Erythroblast (primary cell): ENCODE data around the gene CD38.

Experiments
- DNase-seq, 2 experiments: peaks; one replicate each; lab custom pipeline; 2025; lab: John Stamatoyannopoulos, UW
- GATA1 ChIP-seq: IDR thresholded peaks from 2 replicates; pipeline ENCODE4 v1.6.1; 2011; ENCODE audit warnings: low read depth, mild to moderate bottlenecking, control low read depth, low read length, moderate library complexity
- POLR2A ChIP-seq: IDR thresholded peaks from 2 replicates; pipeline ENCODE4 v1.6.1; 2011; ENCODE audit warnings: mild to moderate bottlenecking, low read length

Gene CD38

DNA sequence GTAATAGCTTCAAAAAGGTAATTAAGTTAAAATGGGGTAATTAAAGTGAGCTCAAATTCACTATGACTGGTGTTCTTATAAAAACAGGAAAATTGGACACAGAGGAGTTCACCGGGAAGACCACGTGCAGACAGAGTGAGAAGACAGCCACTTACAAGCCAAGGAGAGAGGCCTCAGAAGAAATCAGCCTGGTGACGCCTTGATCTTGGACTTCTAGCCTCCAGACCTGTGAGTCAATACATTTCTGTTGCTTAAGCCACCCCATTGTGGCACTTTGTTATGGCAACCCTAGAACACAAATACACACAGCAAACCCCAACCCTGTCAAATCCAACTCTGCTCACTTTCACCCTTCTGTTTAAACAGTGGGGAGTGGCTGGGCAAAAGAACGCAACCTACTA is 4.1 kb upstream of the CD38 start:
- no peak for DNase-seq
- TF ChIP-seq GATA1 (no peak), POLR2A (no peak)

DNA sequence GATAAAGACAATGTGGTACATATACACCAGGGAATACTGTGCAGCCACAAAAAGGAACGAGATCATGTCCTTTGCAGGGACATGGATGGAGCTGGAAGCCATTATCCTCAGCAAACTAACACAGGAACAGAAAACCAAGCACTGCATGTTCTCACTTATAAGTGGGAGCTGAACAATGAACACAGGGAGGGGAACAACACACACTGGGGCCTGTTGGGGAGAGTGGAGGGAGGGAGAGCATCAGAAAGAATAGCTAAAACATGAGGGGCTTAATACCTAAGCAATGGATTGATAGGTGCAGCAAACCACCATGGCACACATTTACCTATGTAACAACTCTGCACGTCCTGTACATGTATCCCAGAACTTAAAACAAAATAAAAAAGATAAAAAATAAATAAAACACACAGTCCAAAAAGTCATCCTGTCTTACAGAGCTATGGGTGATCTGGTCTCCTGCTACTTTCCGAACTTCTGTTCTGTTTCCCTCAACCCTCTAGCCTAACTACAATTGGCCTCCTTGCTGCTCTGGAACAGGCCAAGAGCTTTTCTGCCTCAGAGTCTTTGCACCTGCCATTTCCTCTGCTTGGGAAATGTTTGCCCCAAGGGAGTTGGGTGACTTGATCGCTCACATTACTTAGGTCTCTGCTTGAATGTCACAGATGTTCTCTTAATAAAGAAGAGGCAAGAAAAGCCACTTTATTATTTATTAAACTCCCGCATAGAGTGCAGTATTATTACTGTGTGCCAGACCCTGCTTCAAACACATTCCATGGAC is 1.1 kb upstream of the CD38 start:
- TF ChIP-seq POLR2A (no peak), GATA1 (no peak)
- DNase-seq, result no peak

DNA sequence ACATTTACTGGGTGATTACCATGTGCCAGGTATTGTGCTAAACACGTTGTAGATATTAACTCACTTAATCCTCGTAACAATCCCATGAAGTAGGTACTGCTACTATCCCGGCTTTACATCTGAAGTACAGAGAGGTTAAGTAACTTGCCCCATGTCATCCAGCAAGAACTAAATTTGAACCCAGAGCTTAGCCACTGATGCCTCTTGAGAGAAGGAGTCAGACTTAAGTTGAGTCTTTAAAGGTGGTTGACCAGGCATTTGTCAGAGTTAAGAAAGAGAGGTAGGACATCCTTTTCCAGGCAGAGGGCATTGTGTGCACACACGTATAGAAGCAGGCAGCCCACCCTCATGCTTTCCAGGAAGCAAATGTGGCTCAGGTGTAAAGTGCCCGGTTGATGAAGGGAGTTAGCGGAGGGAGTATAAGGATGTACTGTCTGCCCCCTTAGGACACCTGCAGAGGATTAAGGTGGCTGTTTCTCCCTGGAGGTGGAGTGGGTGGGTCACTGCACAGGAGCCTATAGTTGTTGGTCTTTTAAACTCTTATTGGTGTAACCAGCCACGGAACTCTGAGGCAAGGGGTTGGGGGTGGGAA is 335 bp upstream of the CD38 start:
- no peak for DNase-seq
- TF ChIP-seq GATA1, result no peak
- no peak for TF ChIP-seq POLR2A

- DNase-seq, result no peak
- TF ChIP-seq GATA1, result no peak
- no peak for TF ChIP-seq POLR2A
Observed at GRCh38 chr4:15779306-15779705, 1.2 kb downstream of the CD38 start.

DNA sequence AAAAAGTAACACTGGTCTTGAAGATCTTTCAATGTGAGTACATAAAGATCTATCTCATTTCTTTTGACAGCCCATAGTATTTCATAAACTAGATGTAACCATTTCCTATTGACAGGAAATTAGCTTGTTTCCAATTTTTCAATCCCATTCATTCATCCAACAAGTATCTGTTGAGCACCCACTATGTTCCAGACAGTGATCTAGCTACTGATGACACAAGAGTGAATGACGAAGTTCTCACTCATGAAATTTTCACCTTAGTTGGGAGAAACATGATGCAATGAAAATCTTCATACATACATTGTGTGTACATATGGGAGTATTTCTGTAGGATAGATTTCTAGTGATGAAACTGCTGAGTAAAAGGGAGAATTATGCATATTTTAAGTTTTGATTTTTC is 1.7 kb downstream of the CD38 start:
- no peak for DNase-seq

GRCh38 chr4:15781427-15782095 is 3.4 kb downstream of the CD38 start:
- TF ChIP-seq POLR2A, result no peak
- no peak for TF ChIP-seq GATA1
- DNase-seq, result no peak

More for the DNA sequence above, 1.7 kb downstream of the CD38 start:
- TF ChIP-seq GATA1 (no peak), POLR2A (no peak)

- DNase-seq, result no peak
- TF ChIP-seq GATA1, result no peak
- TF ChIP-seq POLR2A, result no peak
Observed at GRCh38 chr4:15783676-15784075, 5.5 kb downstream of the CD38 start.

- no peak for DNase-seq
- TF ChIP-seq GATA1, result no peak
- no peak for TF ChIP-seq POLR2A
Observed at GRCh38 chr4:15784959-15785634, 7.0 kb downstream of the CD38 start.

GRCh38 chr4:15786743-15787142 is 8.6 kb downstream of the CD38 start:
- DNase-seq, result no peak

DNA sequence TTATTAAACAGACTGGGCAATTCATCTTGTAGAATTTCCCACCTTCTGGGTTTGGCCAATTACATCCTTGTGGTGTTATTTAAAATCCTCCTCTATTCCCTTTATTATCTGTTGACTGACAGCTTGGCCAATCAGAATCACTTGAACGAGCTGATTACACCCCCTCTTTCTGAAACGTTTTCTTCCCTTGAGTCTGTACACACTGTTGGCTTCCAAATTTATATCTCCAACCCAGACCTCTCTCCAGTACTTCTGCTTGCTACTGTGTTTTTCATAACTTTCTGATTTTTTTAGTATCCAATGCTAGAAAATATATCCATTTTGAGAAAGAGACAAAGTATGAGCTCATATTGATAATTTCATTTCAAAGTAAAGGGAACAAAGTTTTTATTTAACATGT is 14.8 kb downstream of the CD38 start:
- TF ChIP-seq POLR2A, result no peak
- TF ChIP-seq GATA1, result no peak
- DNase-seq, result no peak

More at GRCh38 chr4:15786743-15787142, 8.6 kb downstream of the CD38 start:
- TF ChIP-seq POLR2A, result no peak
- no peak for TF ChIP-seq GATA1

GRCh38 chr4:15793506-15794363 is 15.6 kb downstream of the CD38 start:
- no peak for DNase-seq

GRCh38 chr4:15794426-15794825 is 16.3 kb downstream of the CD38 start:
- DNase-seq, result no peak
- TF ChIP-seq POLR2A, result no peak
- no peak for TF ChIP-seq GATA1

More at GRCh38 chr4:15793506-15794363, 15.6 kb downstream of the CD38 start:
- TF ChIP-seq GATA1 (no peak), POLR2A (no peak)

DNA sequence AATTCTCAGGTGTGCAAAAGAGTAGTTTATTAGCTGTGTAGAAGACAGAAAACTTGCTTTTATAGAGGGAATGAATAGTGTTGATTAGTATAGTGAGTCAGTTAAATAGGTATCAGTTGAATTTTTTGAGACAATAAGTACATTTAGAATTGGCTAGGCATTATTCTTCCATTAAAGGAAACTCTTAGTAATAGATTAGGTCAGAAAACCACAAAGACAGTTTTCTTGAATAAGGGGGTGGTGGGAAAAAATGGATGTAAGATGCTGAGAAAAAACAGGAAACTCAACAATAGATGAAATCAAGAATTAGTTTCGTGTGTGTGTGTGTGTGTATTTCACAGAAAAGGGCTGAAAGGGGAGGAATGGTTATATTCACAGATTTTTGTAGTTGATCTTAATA is 16.8 kb downstream of the CD38 start:
- no peak for DNase-seq
- no peak for TF ChIP-seq POLR2A
- no peak for TF ChIP-seq GATA1

- DNase-seq, result no peak
- TF ChIP-seq POLR2A (no peak), GATA1 (no peak)
Observed at GRCh38 chr4:15797320-15797719, 19.2 kb downstream of the CD38 start.
